ENCODE data around the gene COPS3.
"Not testable (repeated sequence)": the region's sequence is repeated elsewhere in the genome, so short reads cannot be mapped to it uniquely, and the experiment has no call there.

COPS3 gene

DNA sequence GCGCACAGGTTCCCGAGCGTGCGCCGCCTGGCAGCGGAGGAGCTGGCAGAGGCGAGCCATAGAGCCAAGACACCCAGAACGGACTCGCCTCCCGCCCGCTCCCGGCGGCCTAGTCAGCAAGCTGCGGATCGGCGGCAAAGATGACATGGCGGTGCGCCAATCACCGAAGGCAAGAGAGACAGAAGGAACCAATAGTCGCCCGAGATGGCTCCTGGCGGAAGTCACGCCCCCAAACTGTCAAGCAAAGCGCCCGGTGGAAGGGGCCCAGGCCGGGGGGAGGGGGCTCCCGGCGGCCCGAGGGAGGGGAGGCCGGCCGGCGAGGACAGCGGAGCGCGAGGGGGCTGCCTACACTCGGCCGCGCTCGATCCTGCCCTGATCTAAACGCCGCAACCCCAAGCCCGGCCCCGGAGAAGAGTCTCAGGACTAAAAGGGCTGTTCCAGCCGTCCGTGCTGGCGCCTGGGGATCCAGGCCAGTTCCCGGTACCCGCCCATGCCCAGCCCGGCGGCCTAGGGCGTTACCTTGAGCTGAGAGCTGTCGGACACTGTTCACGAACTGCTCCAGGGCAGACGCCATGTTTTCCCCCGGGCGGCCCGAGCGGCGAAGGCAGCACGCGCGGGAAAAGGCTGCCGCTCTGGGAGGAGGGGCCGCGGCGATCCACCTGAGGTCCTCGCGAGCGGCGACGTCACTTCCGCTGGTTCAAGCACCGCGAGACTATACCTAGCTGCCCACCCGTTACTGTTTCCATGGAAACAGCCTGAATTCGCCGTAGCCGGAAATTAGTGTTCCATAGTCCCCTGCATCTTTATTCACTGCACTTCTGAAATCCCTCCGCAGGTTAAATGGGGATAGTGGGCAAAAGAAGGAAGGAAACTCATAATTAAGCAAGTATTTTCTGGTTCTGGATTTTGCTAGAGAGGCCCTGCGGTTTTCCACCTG is at the start of gene COPS3:
COPS3 (minus strand) TSS at position 634 of the 937 bp plus-strand sequence; CDS start at position 574, 60 bp downstream.
- peak; percentile 93 for DNase-seq

DNA sequence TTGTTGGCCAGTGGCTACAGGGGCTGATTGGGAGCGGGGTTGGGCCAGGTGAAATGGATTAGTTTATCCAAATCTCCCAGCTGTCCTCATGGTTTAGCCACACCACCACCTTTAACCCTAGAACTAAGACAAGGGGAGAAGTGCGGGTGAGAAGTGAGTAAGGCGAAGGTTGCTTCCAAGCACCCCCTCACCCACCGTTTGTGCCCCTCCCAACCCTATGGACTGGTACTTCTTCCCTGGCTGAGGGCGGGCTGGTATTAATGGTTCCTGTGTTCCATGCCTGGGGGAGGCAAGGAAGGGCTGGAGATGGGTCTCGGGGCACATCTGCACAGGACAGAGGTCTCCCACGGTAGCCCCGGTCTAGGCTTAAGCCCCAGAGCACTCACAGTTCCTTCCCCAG is 47.2 kb upstream of the COPS3 start:
- no peak for DNase-seq

DNA sequence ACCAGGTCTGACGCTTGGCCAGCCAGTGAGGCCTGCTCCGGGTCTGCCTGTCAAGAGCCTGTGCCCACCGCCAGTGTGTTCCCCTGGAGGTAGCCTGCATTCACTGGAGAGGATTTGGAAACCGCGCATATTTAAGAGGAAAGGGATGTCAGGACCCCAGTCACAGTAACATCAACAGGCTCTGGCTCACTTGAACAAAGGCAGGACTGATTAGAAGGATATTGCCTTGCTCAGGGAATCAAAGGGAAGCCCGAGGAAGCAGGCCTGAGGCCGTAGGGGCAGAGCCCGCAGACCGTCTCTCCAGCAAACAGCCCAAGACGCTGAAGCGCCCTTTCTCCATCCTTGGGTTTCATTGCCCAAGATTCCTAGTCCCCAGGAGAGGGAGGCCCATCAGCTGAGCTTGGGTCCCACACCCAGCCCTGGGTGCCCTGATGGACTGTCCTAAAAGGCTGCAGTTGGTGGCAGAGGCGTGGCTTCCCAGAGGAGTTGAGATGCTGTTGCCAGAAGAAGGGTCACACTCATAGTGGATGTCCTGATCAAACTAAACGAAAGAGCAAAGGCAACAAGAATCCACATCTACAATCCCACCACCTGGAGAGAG is 45.3 kb upstream of the COPS3 start:
- no peak for DNase-seq

DNA sequence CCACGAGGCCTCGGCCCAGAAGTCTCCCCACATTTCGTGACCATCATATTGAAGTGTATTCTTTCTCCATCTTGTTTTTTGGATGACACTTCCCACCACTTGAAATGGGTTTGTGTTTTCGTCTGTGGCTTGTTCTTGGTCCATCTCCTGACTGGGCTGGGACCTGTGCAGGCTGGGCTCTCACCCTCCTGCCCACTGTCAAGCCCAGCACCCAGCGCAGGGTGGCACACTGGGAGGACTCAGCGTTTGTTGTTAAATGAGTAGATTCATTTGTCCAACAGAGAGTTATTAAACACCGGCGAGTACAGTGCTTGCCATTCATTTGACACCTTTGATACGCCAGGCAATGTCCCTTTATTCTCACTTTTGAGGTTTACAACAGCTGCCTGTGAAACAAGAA is 44.8 kb upstream of the COPS3 start:
- DNase-seq = no peak

DNA sequence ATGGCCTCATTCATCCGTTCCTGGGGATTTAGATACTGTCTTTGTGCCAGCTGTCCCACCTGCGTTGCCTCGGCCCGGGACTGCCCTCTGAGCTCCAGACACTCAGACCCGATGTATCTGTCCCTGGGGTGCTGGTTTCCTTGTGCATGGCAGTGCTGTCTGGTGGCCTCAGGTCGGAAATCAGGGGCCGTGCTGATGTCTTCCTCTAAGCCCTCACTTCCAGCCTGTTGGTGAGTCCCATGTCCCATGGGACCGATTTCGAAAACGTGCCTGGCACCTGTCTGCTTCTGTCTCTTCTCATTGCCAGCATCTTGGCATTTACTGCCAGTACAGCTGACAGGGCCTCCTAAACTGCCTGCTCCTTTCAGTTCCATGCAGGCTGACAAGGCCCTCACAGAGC is 44.2 kb upstream of the COPS3 start:
- DNase-seq = no peak

DNA sequence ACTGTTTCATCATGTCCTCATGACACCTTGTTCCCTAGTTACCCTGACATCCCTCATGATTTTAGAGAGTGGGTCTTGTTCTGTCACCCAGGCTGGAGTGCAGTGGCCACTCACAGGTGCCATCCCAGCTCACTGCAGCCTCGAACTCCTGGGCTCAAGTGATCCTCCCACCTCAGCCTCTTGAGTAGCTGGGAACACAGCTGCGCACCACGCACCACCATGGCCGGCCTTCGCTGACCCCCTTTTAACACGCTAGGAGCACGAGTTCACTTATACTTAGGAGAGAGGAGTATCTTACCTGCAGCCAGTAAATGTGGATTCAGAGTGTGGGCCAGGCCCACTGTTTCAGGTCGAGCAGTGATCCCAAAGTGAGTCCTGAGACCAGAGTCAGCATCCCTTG is 43.6 kb upstream of the COPS3 start:
- DNase-seq = no peak

DNA sequence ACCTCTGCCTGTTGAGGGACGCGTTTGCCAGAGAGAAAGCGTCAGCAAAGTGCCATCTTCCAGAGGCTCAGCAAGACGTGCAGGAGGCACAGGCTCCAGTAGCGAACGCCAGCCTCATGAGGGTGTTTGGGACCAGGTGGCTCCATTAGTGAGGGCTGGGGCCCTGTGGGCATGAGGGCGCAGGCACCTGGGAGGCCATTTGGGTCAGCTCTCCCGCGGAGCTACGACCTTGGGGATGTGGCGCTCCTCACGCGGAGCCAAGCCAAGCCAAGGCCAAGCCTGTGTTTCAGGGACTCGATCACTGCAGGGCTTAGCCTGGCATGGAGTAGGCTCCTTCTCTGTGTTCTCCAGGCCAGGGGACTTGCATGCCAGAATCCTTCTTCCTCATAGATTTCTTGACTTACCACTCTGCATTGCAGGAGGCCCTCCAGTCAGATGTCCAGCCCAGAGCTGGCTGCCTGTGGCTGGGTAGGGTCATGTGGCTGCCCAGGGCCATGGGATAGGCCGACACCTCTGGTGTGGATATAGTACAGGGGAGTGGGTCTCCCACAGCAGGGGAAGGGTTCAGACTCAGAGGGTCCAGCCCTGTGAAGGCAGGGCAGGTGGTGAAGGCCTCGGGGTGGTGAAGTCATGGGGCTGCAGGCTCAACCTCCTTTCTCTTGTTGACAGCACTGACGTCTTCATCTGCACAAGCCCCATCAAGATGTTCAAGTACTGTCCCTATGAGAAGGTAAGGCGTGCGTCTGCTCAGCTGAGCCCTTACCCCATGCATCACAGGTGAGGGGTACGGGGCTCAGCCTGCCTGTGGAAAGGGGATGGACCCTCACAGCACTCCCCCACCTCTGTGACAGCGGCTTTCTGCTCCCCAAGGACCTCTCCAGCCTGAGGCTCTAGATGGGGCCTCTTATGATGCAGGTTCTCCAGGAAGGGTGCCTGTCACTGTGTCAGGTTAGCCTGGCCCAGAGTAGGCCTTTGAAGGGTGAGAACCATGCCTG is 41.8 kb upstream of the COPS3 start:
- DNase-seq = no peak

DNA sequence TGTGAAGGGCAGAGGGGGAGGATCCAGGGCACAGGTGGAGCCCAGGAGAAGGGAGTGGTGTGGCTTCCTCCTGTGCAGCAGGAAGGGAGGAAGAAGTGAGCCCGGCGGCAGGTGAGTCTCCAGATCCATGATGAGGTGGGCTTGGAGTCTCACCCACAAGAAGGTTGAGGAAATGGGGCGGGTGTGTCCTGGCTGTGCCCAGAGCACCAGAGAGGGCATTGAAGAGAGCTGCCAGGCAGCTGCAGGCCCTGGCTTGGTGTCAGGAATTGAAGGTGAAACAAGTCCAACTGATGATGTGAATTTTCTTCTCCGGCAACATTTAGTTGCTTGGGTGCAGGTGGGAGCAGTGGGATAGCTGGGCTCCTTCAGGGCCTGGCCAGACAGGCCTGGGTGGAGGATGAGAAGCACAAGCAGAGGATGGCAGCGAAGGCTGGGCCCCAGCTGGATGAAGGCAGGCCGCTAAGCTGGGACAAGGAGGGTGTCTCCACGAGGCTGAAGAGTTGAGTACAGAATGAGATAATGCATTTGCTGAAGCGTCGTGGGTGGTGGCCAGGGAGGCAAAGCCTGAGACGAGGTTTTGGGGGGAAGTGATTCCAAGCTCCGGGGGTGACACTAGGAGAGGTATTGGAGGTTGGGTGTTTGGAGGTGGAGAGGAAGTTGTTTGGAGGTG is 40.4 kb upstream of the COPS3 start:
- DNase-seq = no peak

DNA sequence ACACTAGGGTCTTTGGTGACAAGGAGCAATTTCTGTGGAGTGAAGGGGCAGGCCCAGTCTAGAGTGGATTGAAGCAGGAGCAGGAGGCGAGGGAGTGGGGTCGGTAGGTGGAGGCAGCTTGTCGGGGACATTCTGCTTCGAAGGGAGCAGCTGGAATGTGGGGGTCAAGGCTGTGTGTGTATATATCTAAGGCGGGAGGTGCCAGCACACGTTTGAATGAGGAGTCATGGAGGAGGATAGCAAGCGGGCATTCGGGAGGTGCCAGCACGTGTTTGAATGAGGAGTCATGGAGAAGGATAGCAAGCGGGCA is 39.8 kb upstream of the COPS3 start:
- DNase-seq = no peak

DNA sequence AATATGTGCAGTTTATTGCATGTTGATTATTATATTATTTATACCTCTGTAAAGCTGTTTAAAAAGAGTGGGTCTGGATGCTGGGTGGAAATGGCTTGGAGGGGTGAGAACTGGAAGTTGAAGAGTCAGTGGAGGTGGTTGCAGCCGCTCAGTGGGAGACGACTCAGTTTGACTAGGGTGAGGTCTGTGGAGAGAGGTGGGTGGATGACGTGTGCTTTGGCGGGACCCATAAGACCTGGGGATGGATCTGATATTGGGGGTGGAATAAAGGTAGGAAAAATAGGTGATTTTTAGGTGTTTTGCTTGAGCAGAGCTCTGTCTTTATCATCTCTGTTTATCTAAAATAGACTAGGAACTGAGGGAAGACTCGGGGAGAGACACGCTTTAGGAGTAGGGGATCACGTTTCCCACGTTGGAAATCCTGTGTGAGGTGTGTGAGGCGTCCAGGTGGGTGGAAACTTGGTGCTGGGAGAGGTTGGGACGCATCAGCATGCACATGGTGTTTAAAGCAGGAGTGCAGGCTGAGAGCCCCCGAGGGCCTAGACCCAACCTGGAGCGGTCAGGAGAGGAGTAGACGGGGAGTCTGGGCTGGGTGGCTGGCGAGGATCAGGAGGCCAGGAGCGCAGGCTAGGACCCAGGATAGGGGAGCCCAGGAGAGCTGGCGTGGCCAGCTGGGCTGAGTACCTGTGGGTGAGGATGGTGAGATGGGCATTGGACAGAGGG is 39.3 kb upstream of the COPS3 start:
- DNase-seq = no peak

DNA sequence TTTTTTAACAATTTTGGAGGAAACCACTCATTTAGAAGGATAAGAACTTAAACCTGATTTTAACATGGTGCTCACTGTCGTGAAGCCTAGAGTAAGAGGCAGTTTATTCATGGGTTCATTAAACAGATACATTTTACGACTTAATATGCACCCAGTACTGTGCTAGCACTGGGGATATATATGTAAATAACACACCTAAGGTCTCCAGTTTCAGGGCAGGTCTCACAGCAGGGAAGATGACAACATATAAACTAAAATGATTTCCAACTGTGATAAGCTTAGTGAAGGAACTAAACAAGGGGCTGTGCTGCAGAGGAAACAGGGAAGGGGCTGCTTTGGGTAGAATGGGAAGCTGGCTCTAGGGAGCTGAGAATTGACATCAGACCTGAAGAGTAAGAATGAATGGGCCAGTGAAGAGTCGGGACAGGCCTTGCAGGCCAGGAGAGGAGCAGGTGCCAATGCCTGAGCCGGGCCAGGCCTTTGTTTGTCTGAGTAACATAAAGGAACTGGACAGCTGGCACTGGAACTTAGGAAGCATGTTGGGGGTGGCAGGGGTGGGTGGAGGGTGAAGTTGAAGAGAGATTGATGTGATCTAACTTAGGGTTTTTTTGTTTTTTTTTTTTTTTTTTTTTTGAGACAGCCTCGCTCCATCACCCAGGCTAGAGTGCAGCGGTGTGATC is 34.2 kb upstream of the COPS3 start:
- no peak for DNase-seq

DNA sequence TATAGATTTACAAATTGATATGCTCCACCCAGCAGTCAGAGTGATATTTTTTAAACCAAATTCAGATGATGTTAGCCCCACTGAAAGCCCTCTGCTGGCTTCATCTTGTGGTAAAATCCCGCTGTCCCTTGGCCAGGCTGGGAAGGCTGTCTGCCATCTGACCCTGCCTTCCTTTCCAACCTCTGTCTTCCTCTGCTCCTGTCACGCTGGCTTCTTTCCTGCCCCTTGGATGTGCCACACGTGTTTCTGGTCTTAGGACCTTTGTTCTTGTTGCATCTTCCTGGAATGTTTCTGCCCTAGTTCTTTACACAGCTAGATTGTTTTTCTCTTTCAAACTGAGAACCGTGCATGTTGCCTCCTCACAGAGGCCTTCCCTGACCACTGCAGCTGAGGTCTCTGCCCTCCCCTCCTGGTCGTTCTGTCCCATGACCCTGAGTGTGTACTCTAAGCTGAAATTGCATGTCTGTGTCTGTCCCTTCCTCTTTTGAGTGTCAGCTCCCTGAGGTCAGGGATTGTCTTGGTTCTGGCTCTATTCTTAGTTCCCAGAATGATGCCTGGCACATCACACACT is 33.5 kb upstream of the COPS3 start:
- DNase-seq = no peak

DNA sequence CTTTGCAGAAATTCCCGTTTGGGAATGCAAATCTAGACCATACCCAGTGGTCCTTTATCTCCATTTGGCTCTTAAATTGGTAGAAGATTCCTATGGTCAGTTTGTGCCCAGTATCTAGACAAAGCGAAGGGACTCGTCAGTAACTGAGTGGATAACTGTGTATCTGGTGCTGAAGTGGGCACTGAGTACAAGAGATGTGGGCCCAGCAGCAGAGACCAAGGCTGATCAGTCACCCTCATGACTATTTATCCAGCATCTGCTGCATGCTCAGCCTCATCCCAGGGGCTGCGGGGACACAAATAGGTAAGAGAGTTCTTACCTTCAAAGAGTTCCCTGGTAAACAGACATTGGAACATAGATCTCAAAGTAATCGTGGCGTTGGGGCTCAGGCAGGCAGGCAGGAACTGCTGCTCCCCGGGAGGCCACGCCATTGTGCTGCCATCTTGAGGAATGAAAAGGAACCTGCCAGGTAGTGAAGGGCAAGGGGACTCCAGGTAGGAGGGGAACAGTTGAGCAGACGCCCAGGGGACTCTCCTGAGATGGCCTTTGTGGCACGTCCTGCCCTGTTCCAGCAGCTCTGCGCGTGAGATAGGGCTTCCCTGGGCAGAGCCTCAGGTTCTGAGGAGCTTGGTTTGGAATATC is 32.4 kb upstream of the COPS3 start:
- no peak for DNase-seq

DNA sequence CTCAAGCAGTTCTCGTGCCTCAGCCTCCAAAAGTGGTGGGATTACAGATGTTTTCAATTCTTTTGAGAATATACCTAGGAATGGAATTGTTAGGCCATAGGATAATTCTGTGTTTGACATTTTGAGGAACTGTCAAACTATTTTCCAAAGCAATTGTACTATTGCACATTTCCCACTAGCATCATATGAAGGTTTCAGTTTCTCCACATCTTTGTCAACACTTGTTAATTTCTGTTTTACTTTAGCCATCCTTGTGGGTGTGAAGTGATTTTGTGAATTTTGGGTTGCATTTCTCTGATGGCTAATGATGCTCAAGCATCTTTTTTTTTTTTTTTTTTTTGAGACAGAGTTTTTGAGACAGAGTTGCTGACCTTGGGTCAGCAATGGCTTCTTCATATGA is 28.3 kb upstream of the COPS3 start:
- no peak for DNase-seq

DNA sequence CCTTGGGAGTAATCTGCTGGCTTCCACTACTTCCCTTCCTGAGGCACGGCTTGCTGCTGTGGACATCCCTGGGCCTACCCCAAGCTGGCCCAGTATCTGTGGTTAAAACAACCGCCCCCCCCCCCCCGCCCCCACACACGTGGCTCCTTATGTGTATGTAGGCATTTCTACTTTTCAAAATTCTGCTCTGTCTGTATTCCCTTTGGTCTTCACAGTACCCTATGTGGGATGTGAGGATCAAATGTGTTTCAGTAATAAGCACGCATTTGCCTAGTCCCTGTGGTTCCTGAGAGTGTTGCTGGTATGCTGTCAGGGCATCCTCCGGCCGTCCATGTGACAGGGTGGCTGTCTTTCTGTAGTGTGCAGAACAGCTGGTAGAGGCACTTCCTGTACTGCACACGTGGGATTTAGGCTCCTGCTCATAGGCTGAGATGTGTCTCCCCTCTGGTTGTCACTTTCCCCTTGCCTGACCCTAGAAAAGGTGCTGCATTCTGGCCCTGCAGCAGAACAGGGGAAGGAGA is 24.3 kb upstream of the COPS3 start:
- DNase-seq = no peak

DNA sequence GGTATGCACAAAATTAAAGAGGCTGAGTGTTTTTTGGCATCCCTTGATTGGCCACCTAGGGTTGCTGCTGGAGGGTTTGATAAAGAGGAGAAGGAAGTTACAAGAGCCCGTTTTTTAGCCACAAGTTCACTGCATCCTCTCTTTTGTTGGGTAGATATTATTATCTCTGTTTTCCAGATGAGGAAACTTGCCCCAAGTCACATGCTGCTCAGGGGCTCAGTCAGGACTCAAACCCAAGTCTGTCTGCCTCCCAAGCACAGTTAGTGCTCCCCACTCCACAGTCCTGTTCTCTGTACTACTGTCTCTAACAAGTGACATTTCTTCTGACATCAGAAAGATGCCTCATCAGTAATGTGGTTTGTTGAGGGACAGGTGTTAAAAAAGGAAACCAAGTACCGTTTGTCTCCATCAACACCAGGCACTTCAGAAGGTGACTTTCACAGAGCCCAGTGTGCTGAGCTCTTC is 23.5 kb upstream of the COPS3 start:
- no peak for DNase-seq

DNA sequence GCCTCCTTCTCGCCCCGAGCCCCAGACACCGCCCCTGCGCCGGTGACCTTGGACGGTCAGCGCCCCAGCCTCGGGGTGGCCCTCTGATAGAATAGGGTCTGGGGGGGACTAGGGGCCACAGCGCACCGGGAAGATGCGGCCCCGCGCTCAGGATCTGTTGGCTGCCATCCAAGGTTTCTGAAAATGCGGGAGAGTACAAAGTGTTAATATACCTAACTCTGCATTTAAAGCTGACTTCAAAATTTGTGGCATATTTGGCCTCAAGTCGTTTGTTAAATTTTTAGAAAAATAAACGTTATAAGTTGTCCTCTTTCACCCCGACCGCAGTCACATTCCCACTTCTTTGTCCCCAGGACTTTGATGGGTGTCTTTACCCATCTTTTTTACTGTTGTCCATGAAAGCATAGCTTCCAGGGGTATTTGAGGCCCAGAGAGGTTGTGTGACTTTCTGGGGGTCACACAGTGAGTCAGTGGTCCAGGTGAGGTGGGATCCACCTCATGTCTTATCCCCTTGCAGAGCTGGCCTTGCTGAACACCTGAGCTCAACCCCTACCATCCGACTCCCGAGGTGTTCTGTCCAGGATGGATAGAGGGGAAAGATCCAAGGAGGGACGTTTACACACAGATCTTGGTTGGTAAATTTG is 22.9 kb upstream of the COPS3 start:
- DNase-seq = no peak

DNA sequence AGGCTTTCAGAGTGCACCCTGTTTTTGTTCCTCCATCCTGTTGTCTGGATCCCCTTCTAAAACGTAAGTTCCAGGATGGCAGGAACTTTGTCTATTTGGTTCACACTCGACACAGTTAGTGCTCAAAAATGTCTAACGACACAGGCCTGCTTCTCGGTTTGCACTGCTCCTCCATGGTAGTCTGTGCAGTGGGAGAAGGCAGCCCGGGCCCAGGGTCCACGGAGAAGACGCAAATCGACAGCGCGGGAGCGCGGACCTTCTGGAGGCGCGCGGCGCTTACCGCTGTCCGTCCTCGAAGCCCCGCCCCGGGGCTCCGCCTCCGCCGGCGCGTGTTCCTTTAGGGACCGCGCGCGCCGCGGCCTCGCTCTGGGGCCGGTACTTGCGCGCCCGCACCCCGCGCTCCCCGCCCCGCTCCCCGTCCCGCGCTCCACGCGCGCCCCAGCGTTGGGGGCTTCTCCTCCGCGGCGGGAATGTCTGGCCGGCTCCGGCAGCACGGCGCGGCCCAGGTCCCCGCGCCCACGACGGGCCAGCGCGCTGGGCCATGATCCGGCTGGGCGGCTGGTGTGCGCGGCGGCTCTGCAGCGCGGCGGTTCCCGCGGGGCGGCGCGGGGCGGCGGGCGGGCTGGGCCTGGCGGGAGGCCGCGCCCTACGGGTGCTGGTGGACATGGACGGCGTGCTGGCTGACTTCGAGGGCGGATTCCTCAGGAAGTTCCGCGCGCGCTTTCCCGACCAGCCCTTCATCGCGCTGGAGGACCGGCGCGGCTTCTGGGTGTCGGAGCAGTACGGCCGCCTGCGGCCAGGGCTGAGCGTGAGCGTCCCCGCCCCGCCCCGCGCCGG is 22.2 kb upstream of the COPS3 start, which contains the start of gene NT5M:
NT5M (plus strand) TSS at position 364 of the 837 bp plus-strand sequence; CDS start at position 542, 178 bp downstream.
- DNase-seq = peak; percentile 38

DNA sequence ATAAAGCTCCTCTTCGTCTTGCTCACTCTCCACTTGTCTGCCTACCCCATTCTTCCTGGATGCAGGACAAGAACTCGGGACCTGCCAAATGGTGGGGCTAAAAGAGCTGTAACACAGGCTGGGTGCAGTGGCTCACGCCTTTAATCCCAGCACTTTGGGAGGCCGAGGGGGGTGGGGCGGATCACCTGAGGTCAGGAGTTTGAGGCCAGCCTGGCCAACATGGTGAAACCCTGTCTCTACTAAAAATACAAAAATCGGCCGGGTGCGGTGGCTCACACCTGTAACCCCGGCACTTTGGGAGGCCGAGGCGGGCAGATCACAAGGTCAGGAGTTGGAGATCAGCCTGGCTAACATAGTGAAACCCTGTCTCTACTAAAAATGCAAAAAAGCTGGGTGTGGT is 20.6 kb upstream of the COPS3 start:
- DNase-seq = not testable (repeated sequence)

All from NCI-H2227 treated with DMSO at 0.1 percent for 48 hours (cell line).